Ishikawa (cell line): ENCODE data around the gene SPAG5.

Experiments used
- RAD21 ChIP-seq: IDR thresholded peaks from 2 replicates; pipeline ENCODE4 v1.6.1; 2012; ENCODE audit warnings: low read depth
- TAF1 ChIP-seq: IDR thresholded peaks from 2 replicates; pipeline ENCODE4 v1.6.1; 2012; ENCODE audit warnings: low read depth, mild to moderate bottlenecking

GRCh38 chr17:28550858-28551257 is 48.0 kb downstream of the SPAG5 start:
- no peak for TF ChIP-seq TAF1
- no peak for TF ChIP-seq RAD21
